Measurements from ENCODE around the gene ZNF804A. TPM values are rescaled to one million over a fixed set of nuclear protein-coding genes. Genes with fewer than 3 reads are reported as not detected.

The ZNF804A gene
- total and polyA plus RNA-seq, 2 of the 8 experiments (the other 6 are each of a cell fraction or from before 2014, with no cell fraction given), result 0.02 TPM; not detected in 1

DNA sequence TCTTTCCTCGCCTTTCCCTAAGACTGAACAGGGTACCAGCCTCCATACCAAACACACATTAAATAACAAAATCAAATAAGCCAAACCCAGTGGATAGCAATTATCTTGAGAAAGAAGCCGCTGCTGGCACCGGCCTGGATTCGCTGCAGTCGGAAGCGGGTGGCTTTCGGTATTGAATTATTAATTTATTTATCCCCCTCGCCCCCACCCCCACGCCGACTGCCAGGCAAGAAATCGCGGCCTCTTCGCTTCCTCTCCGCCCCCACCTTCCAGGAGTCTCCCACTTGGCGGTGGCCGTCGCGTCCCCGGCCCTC lies 370 bp upstream of the ZNF804A start (continued):
- TF ChIP-seq, protein P1, sequence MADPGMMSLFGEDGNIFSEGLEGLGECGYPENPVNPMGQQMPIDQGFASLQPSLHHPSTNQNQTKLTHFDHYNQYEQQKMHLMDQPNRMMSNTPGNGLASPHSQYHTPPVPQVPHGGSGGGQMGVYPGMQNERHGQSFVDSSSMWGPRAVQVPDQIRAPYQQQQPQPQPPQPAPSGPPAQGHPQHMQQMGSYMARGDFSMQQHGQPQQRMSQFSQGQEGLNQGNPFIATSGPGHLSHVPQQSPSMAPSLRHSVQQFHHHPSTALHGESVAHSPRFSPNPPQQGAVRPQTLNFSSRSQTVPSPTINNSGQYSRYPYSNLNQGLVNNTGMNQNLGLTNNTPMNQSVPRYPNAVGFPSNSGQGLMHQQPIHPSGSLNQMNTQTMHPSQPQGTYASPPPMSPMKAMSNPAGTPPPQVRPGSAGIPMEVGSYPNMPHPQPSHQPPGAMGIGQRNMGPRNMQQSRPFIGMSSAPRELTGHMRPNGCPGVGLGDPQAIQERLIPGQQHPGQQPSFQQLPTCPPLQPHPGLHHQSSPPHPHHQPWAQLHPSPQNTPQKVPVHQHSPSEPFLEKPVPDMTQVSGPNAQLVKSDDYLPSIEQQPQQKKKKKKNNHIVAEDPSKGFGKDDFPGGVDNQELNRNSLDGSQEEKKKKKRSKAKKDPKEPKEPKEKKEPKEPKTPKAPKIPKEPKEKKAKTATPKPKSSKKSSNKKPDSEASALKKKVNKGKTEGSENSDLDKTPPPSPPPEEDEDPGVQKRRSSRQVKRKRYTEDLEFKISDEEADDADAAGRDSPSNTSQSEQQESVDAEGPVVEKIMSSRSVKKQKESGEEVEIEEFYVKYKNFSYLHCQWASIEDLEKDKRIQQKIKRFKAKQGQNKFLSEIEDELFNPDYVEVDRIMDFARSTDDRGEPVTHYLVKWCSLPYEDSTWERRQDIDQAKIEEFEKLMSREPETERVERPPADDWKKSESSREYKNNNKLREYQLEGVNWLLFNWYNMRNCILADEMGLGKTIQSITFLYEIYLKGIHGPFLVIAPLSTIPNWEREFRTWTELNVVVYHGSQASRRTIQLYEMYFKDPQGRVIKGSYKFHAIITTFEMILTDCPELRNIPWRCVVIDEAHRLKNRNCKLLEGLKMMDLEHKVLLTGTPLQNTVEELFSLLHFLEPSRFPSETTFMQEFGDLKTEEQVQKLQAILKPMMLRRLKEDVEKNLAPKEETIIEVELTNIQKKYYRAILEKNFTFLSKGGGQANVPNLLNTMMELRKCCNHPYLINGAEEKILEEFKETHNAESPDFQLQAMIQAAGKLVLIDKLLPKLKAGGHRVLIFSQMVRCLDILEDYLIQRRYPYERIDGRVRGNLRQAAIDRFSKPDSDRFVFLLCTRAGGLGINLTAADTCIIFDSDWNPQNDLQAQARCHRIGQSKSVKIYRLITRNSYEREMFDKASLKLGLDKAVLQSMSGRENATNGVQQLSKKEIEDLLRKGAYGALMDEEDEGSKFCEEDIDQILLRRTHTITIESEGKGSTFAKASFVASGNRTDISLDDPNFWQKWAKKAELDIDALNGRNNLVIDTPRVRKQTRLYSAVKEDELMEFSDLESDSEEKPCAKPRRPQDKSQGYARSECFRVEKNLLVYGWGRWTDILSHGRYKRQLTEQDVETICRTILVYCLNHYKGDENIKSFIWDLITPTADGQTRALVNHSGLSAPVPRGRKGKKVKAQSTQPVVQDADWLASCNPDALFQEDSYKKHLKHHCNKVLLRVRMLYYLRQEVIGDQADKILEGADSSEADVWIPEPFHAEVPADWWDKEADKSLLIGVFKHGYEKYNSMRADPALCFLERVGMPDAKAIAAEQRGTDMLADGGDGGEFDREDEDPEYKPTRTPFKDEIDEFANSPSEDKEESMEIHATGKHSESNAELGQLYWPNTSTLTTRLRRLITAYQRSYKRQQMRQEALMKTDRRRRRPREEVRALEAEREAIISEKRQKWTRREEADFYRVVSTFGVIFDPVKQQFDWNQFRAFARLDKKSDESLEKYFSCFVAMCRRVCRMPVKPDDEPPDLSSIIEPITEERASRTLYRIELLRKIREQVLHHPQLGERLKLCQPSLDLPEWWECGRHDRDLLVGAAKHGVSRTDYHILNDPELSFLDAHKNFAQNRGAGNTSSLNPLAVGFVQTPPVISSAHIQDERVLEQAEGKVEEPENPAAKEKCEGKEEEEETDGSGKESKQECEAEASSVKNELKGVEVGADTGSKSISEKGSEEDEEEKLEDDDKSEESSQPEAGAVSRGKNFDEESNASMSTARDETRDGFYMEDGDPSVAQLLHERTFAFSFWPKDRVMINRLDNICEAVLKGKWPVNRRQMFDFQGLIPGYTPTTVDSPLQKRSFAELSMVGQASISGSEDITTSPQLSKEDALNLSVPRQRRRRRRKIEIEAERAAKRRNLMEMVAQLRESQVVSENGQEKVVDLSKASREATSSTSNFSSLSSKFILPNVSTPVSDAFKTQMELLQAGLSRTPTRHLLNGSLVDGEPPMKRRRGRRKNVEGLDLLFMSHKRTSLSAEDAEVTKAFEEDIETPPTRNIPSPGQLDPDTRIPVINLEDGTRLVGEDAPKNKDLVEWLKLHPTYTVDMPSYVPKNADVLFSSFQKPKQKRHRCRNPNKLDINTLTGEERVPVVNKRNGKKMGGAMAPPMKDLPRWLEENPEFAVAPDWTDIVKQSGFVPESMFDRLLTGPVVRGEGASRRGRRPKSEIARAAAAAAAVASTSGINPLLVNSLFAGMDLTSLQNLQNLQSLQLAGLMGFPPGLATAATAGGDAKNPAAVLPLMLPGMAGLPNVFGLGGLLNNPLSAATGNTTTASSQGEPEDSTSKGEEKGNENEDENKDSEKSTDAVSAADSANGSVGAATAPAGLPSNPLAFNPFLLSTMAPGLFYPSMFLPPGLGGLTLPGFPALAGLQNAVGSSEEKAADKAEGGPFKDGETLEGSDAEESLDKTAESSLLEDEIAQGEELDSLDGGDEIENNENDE (IDR thresholded peaks at IDR 0.05; ENCODE audit: insufficient replicate concordance, low read length), result no peak
- TF ChIP-seq FOSL1 (IDR thresholded peaks at IDR 0.05; ENCODE audit: insufficient read depth, low read depth, low read length), result no peak
- no peak for TF ChIP-seq TAF1 (IDR thresholded peaks at IDR 0.05; ENCODE audit: low read depth, low read length)
- TF ChIP-seq MAX (IDR thresholded peaks at IDR 0.05), result no peak
- TF ChIP-seq E2F6 (IDR thresholded peaks at IDR 0.05), result no peak
- no peak for TF ChIP-seq HDAC6 (IDR thresholded peaks at IDR 0.05; ENCODE audit: low read depth, low read length)
- no peak for TF ChIP-seq ZNF274 (IDR thresholded peaks at IDR 0.05; ENCODE audit: borderline replicate concordance, extremely low read depth, low read length)
- TF ChIP-seq CTBP2 (IDR thresholded peaks at IDR 0.05; ENCODE audit: borderline replicate concordance, insufficient read depth, insufficient read length, low read length), result no peak
- no peak for TF ChIP-seq RAD21 (IDR thresholded peaks at IDR 0.05 in 1 of 2, conservative IDR thresholded peaks at IDR 0.05 in 1 of 2; ENCODE audit: low read depth in 2 of 2, low read length in 2 of 2)
- no peak for TF ChIP-seq EZH2 (IDR thresholded peaks at IDR 0.05; ENCODE audit: low read depth, low read length, severe bottlenecking)
- no peak for TF ChIP-seq TCF12 (IDR thresholded peaks at IDR 0.05; ENCODE audit: low read depth, low read length)

Measured in H1 (cell line).